ENCODE data around the gene POU2F1.
"Not testable (repeated sequence)": the region's sequence is repeated elsewhere in the genome, so short reads cannot be mapped to it uniquely, and the experiment has no call there.

Gene POU2F1

DNA sequence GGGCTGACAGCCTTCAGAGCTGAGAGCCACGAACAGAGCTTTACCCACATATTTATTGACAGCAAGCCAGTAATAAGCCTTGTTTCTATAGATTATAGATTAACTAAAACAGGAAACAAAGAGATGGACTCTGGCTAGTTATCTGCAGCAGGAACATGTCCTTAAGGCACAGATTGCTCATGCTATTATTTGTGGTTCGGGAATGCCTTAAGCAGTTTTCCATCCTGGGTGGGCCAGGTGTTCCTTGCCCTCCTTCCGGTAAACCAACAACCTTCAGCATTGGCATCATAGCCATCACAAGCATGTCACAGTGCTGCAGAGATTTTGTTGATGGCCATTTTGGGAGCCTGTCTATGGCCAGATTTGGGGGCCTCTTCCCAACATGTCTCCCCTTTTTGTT is 96.8 kb downstream of the POU2F1 start:
- no peak for TF ChIP-seq CTCF (IDR thresholded peaks at IDR 0.05)
- Histone ChIP-seq H3K4me1 (ENCODE audit: control insufficient read depth in 1 of 2, insufficient read depth in 1 of 2, low read depth in 1 of 2, low read length in 1 of 2) (no peaks in the 10 kb centered on the region), H3K9me3 (peaks cover 42% of the 10 kb centered on the region), H3K27ac (no peak overlapping the region), H3K4me3 (ENCODE audit: low read depth in 1 of 2, low read length in 1 of 2) (no peak overlapping the region), H3K36me3 (no peaks in the 10 kb centered on the region), H3K27me3 (no peaks in the 10 kb centered on the region)

GRCh38 chr1:167319206-167319605 is 98.5 kb downstream of the POU2F1 start:
- not testable (repeated sequence) for H3K4me3 ChIP-seq (ENCODE audit: low read depth in 1 of 2, low read length in 1 of 2); H3K27me3 ChIP-seq; H3K36me3 ChIP-seq; H3K4me1 ChIP-seq (ENCODE audit: control insufficient read depth in 1 of 2, insufficient read depth in 1 of 2, low read depth in 1 of 2, low read length in 1 of 2); H3K27ac ChIP-seq
- peaks cover 59% of the 10 kb centered on the region for H3K9me3 ChIP-seq

DNA sequence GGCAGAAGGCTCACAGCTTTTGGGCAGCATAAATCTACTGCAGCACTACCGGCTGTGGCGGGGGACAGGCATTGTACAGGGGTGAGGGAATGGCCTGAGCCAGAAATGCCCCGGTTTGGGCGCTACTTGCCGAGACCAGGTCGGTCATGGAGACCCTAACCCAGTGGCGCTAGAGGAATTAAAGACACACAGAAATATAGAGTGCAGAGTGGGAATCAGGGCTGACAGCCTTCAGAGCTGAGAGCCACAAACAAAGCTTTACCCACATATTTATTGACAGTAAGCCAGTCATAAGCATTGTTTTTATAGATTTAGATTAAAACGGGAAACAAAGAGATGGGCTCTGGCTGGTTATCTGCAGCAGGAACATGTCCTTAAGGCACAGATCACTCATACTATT is 101.8 kb downstream of the POU2F1 start:
- Histone ChIP-seq H3K4me3 (ENCODE audit: low read depth in 1 of 2, low read length in 1 of 2) (no peak overlapping the region), H3K27ac (no peak overlapping the region), H3K4me1 (ENCODE audit: control insufficient read depth in 1 of 2, insufficient read depth in 1 of 2, low read depth in 1 of 2, low read length in 1 of 2) (no peaks in the 10 kb centered on the region), H3K36me3 (no peaks in the 10 kb centered on the region), H3K9me3 (peaks cover 53% of the 10 kb centered on the region), H3K27me3 (no peaks in the 10 kb centered on the region)
- TF ChIP-seq CTCF (IDR thresholded peaks at IDR 0.05), result no peak

- H3K36me3 ChIP-seq, result no peaks in the 10 kb centered on the region
- peaks cover 11 to 20% of the 10 kb centered on the region in 2 experiments for H3K4me1 ChIP-seq (ENCODE audit: control insufficient read depth in 1 of 2, insufficient read depth in 1 of 2, low read depth in 1 of 2, low read length in 1 of 2)
- H3K27ac ChIP-seq, result no peak overlapping the region
- H3K27me3 ChIP-seq, result no peaks in the 10 kb centered on the region
- peaks cover 37% of the 10 kb centered on the region for H3K9me3 ChIP-seq
- no peak overlapping the region for H3K4me3 ChIP-seq (ENCODE audit: low read depth in 1 of 2, low read length in 1 of 2)
- TF ChIP-seq CTCF (IDR thresholded peaks at IDR 0.05), result no peak
These were observed 104.5 kb downstream of the POU2F1 start for GRCh38 chr1:167325151-167325550.

GRCh38 chr1:167328306-167328815 is 107.7 kb downstream of the POU2F1 start:
- Histone ChIP-seq H3K36me3 (no peaks in the 10 kb centered on the region), H3K27me3 (no peaks in the 10 kb centered on the region), H3K4me1 (ENCODE audit: control insufficient read depth in 1 of 2, insufficient read depth in 1 of 2, low read depth in 1 of 2, low read length in 1 of 2) (peaks cover 11 to 46% of the 10 kb centered on the region in 2 experiments), H3K4me3 (ENCODE audit: low read depth in 1 of 2, low read length in 1 of 2) (peak overlapping the region in 1 of 2 experiments; percentile 23), H3K9me3 (peaks cover 8% of the 10 kb centered on the region), H3K27ac (peak overlapping the region; percentile 66)
- TF ChIP-seq CTCF (IDR thresholded peaks at IDR 0.05), result no peak

GRCh38 chr1:167328816-167329483 is 108.3 kb downstream of the POU2F1 start:
- no peaks in the 10 kb centered on the region for H3K36me3 ChIP-seq
- peaks cover 2% of the 10 kb centered on the region for H3K9me3 ChIP-seq
- TF ChIP-seq CTCF (IDR thresholded peaks at IDR 0.05), result no peak
- peak overlapping the region; percentile 6 to 23 for H3K4me3 ChIP-seq (ENCODE audit: low read depth in 1 of 2, low read length in 1 of 2)
- no peaks in the 10 kb centered on the region for H3K27me3 ChIP-seq
- H3K4me1 ChIP-seq (ENCODE audit: control insufficient read depth in 1 of 2, insufficient read depth in 1 of 2, low read depth in 1 of 2, low read length in 1 of 2), result peaks cover 11 to 46% of the 10 kb centered on the region in 2 experiments
- H3K27ac ChIP-seq, result peak overlapping the region; percentile 66

All from neutrophil (primary cell).